GM21717 (cell line): ENCODE measurements around the gene SSTR5.
"Not testable (repeated sequence)": the region's sequence is repeated elsewhere in the genome, so short reads cannot be mapped to it uniquely, and the experiment has no call there.

ENCODE experiments used
- ATAC-seq: cut with Tn5 transposase; IDR thresholded peaks from one replicate; pipeline ENCODE4 v1.9.1; 2021; ENCODE audit warnings: mild to moderate bottlenecking, moderate library complexity; ENCODE audit not compliant: unreplicated experiment

SSTR5 gene

GRCh38 chr16:1089822-1090619 is 17.5 kb downstream of the SSTR5 start:
- no peak for ATAC-seq

GRCh38 chr16:1090620-1091587 is 18.4 kb downstream of the SSTR5 start:
- no peak for ATAC-seq

- ATAC-seq = no peak
These were observed 19.5 kb downstream of the SSTR5 start for GRCh38 chr16:1091992-1092552.

- ATAC-seq = not testable (repeated sequence)
These were observed 20.2 kb downstream of the SSTR5 start for GRCh38 chr16:1092685-1093283.

GRCh38 chr16:1093284-1094123 is 21.0 kb downstream of the SSTR5 start:
- ATAC-seq = no peak

GRCh38 chr16:1094124-1094479 is 21.6 kb downstream of the SSTR5 start:
- no peak for ATAC-seq

GRCh38 chr16:1094601-1095449 is 22.3 kb downstream of the SSTR5 start:
- no peak for ATAC-seq

GRCh38 chr16:1095450-1096168 is 23.1 kb downstream of the SSTR5 start:
- ATAC-seq = no peak

GRCh38 chr16:1096169-1097082 is 23.9 kb downstream of the SSTR5 start, which contains the start of gene C1QTNF8:
C1QTNF8 (minus strand) TSS chr16:1096244; CDS start chr16:1094922, 1,322 bp downstream.
- ATAC-seq = no peak

- ATAC-seq = no peak
These were observed 24.6 kb downstream of the SSTR5 start for GRCh38 chr16:1097156-1097555.

- no peak for ATAC-seq
These were observed 25.3 kb downstream of the SSTR5 start for GRCh38 chr16:1097800-1098199.

GRCh38 chr16:1098266-1098991 is 25.9 kb downstream of the SSTR5 start:
- ATAC-seq = no peak

- no peak for ATAC-seq
These were observed 26.9 kb downstream of the SSTR5 start for GRCh38 chr16:1099189-1100083.

GRCh38 chr16:1100084-1100800 is 27.7 kb downstream of the SSTR5 start:
- ATAC-seq = no peak

- ATAC-seq = no peak
These were observed 28.6 kb downstream of the SSTR5 start for GRCh38 chr16:1101133-1101532.
